ENCODE measurements around the gene ADCY9. TPM values are rescaled to one million over a fixed set of nuclear protein-coding genes. Genes with fewer than 3 reads are reported as not detected.

ADCY9 gene
- total RNA-seq, 3 donors from 2014 or later: 10.9 to 14.4 (median 12.0) TPM

- H3K4me3 ChIP-seq: no peak overlapping the region
- no peaks in the 10 kb centered on the region for H3K27me3 ChIP-seq
- TF ChIP-seq POLR2A (IDR thresholded peaks at IDR 0.05) (no peak), CTCF (IDR thresholded peaks at IDR 0.05) (no peak), POLR2AphosphoS5 (IDR thresholded peaks at IDR 0.05) (no peak)
- intact Hi-C loops (cut with DNase I; ENCODE audit: low total_unique reads): no loop called here
- H3K4me1 ChIP-seq: no peaks in the 10 kb centered on the region
- peak overlapping the region in 1 of 2 donors; percentile 39 for H3K27ac ChIP-seq
- H3K9me3 ChIP-seq: peaks cover 0 to 21% of the 10 kb centered on the region in 2 donors
- H3K36me3 ChIP-seq: no peaks in the 10 kb centered on the region
- DNase-seq (ENCODE audit: low spot score in 2 of 2): no peak
Observed at GRCh38 chr16:4060009-4060408, 56.2 kb downstream of the ADCY9 start.

GRCh38 chr16:4058386-4058785 is 57.9 kb downstream of the ADCY9 start:
- no peak for DNase-seq (ENCODE audit: low spot score in 2 of 2)
- no peak for TF ChIP-seq POLR2AphosphoS5 (IDR thresholded peaks at IDR 0.05)
- TF ChIP-seq CTCF (IDR thresholded peaks at IDR 0.05): no peak
- no peak for TF ChIP-seq POLR2A (IDR thresholded peaks at IDR 0.05)
- H3K9me3 ChIP-seq: peaks cover 0 to 21% of the 10 kb centered on the region in 2 donors
- no peaks in the 10 kb centered on the region for H3K27me3 ChIP-seq
- no peaks in the 10 kb centered on the region for H3K36me3 ChIP-seq
- no peaks in the 10 kb centered on the region for H3K4me1 ChIP-seq
- H3K4me3 ChIP-seq: no peak overlapping the region
- intact Hi-C loops (cut with DNase I; ENCODE audit: low total_unique reads): no loop called here
- no peak overlapping the region for H3K27ac ChIP-seq

GRCh38 chr16:4057439-4057877 is 58.8 kb downstream of the ADCY9 start:
- DNase-seq (ENCODE audit: low spot score in 2 of 2): no peak
- Histone ChIP-seq H3K4me1 (peaks cover 0 to under 1% of the 10 kb centered on the region in 2 donors), H3K9me3 (peaks cover 0 to 19% of the 10 kb centered on the region in 2 donors), H3K4me3 (no peak overlapping the region), H3K27ac (no peak overlapping the region), H3K27me3 (no peaks in the 10 kb centered on the region), H3K36me3 (no peaks in the 10 kb centered on the region)
- TF ChIP-seq POLR2AphosphoS5 (IDR thresholded peaks at IDR 0.05): no peak
- no peak for TF ChIP-seq CTCF (IDR thresholded peaks at IDR 0.05)
- no peak for TF ChIP-seq POLR2A (IDR thresholded peaks at IDR 0.05)
- intact Hi-C loops (cut with DNase I; ENCODE audit: low total_unique reads): no loop called here

GRCh38 chr16:4056161-4057105 is 59.8 kb downstream of the ADCY9 start:
- TF ChIP-seq CTCF (IDR thresholded peaks at IDR 0.05): no peak
- no peaks in the 10 kb centered on the region for H3K36me3 ChIP-seq
- no peak overlapping the region for H3K4me3 ChIP-seq
- no peak overlapping the region for H3K27ac ChIP-seq
- H3K4me1 ChIP-seq: peaks cover 0 to 3% of the 10 kb centered on the region in 2 donors
- H3K9me3 ChIP-seq: peaks cover 0 to 8% of the 10 kb centered on the region in 2 donors
- no peak for DNase-seq (ENCODE audit: low spot score in 2 of 2)
- intact Hi-C loops (cut with DNase I; ENCODE audit: low total_unique reads): no loop called here
- no peaks in the 10 kb centered on the region for H3K27me3 ChIP-seq

GRCh38 chr16:4055748-4056147 is 60.5 kb downstream of the ADCY9 start:
- TF ChIP-seq POLR2AphosphoS5 (IDR thresholded peaks at IDR 0.05) (no peak), CTCF (IDR thresholded peaks at IDR 0.05) (no peak), POLR2A (IDR thresholded peaks at IDR 0.05) (no peak)
- Histone ChIP-seq H3K36me3 (no peaks in the 10 kb centered on the region), H3K27me3 (no peaks in the 10 kb centered on the region), H3K4me3 (no peak overlapping the region), H3K4me1 (peaks cover 0 to 3% of the 10 kb centered on the region in 2 donors), H3K27ac (no peak overlapping the region), H3K9me3 (peaks cover 0 to 6% of the 10 kb centered on the region in 2 donors)
- DNase-seq (ENCODE audit: low spot score in 2 of 2): no peak
- intact Hi-C loops (cut with DNase I; ENCODE audit: low total_unique reads): no loop called here

Measured in breast epithelium (tissue), 4 donors.